CD4-positive, CD25-positive, alpha-beta regulatory T cell (primary cell): Measurements from ENCODE around the gene UBTFL1. TPM values are rescaled to one million over a fixed set of nuclear protein-coding genes. Genes with fewer than 3 reads are reported as not detected.

Experiments used
- ATAC-seq, 2 donors: fragments of 150-1000 bp; cut with Tn5 transposase; one replicate each; pipeline ENCODE4 v1.10.0; 2021; ENCODE audit warnings: low read depth in 2 of 2, moderate number of reproducible peaks in 2 of 2, moderate library complexity in 1 of 2
- DNase-seq, 3 donors: peaks; one replicate each; pipeline versions ENCODE4 v3.0.0 to v3.0.0-alpha.2; 2012 to 2022; ENCODE audit warnings: mixed read lengths in 1 of 3
- H3K27ac ChIP-seq: one replicate; pipeline ENCODE4 v1.7.0; 2013; ENCODE audit warnings: mild to moderate bottlenecking, low read length; ENCODE audit not compliant: insufficient read depth, poor library complexity, severe bottlenecking
- H3K27me3 ChIP-seq: one replicate; pipeline ENCODE4 v1.7.0; 2013; ENCODE audit warnings: low read length; ENCODE audit not compliant: control insufficient read depth, insufficient read depth
- H3K36me3 ChIP-seq: one replicate; pipeline ENCODE4 v1.7.0; 2013; ENCODE audit warnings: mild to moderate bottlenecking, low read length, moderate library complexity; ENCODE audit not compliant: control insufficient read depth, insufficient read depth
- H3K4me1 ChIP-seq: 2 replicates; pipeline ENCODE4 v1.7.0; 2013; ENCODE audit warnings: mild to moderate bottlenecking, low read length; ENCODE audit not compliant: insufficient read depth, control insufficient read depth, poor library complexity, severe bottlenecking
- H3K4me3 ChIP-seq: one replicate; pipeline ENCODE4 v1.7.0; 2013; ENCODE audit warnings: low read depth, mild to moderate bottlenecking, low read length, moderate library complexity
- H3K9me3 ChIP-seq, 2 experiments: 1 replicate in 1 of 2; 2 replicates in 1 of 2; pipeline ENCODE4 v1.7.0; 2013; ENCODE audit warnings: low read length in 2 of 2, mild to moderate bottlenecking in 1 of 2, moderate library complexity in 1 of 2; ENCODE audit not compliant: control insufficient read depth in 2 of 2
- H3K27ac Mint-ChIP-seq, 3 donors: one replicate each; pipeline ENCODE4 v1.8.0; 2020 to 2022; ENCODE audit warnings: mild to moderate bottlenecking in 3 of 3, mixed read lengths in 3 of 3, moderate library complexity in 2 of 3
- H3K27me3 Mint-ChIP-seq: one replicate; pipeline ENCODE4 v1.8.0; 2022; ENCODE audit warnings: mild to moderate bottlenecking, mixed read lengths
- H3K36me3 Mint-ChIP-seq: one replicate; pipeline ENCODE4 v1.8.0; 2020; ENCODE audit warnings: mixed read lengths
- H3K4me1 Mint-ChIP-seq, 4 donors: one replicate each; pipeline ENCODE4 v1.8.0; 2020 to 2022; ENCODE audit warnings: mixed read lengths in 4 of 4, mild to moderate bottlenecking in 1 of 4
- H3K4me3 Mint-ChIP-seq, 4 donors: one replicate each; pipeline ENCODE4 v1.8.0; 2020 to 2022; ENCODE audit warnings: mild to moderate bottlenecking in 4 of 4, mixed read lengths in 4 of 4, moderate library complexity in 3 of 4
- H3K9me3 Mint-ChIP-seq, 7 donors: one replicate each; pipeline ENCODE4 v1.8.0; 2020 to 2022; ENCODE audit warnings: mixed read lengths in 7 of 7, mild to moderate bottlenecking in 3 of 7, moderate library complexity in 2 of 7
- polyA plus RNA-seq, 4 donors: library from polyadenylated mRNA; unstranded; fragments of 300-500 nt; fragmentation: Illumina TruSeq; gene quantifications; one replicate each; pipeline ENCODE4 v1.2.3, GENCODE V29; 2021
- total RNA-seq: library from RNA; stranded (reverse); gene quantifications from one replicate; pipeline ENCODE4 v1.2.3, GENCODE V29; 2022

The UBTFL1 gene
- total and polyA plus RNA-seq, 5 donors from 2014 or later = not detected

- Histone ChIP-seq H3K4me1 (no peaks in the 10 kb centered on the region), H3K36me3 (no peaks in the 10 kb centered on the region), H3K9me3 (no peaks in the 10 kb centered on the region), H3K4me3 (no peak overlapping the region), H3K27ac (no peak overlapping the region), H3K27me3 (no peaks in the 10 kb centered on the region)
- H3K27ac Mint-ChIP-seq = no peak overlapping the region
- H3K4me3 Mint-ChIP-seq = no peak overlapping the region
- no peaks in the 10 kb centered on the region for H3K27me3 Mint-ChIP-seq
- H3K36me3 Mint-ChIP-seq = no peaks in the 10 kb centered on the region
- peaks cover 0 to 1% (median 0%) of the 10 kb centered on the region in 7 donors for H3K9me3 Mint-ChIP-seq
- no peak for DNase-seq
- H3K4me1 Mint-ChIP-seq = no peaks in the 10 kb centered on the region
- ATAC-seq = no peak
These were observed 27.8 kb downstream of the UBTFL1 start for GRCh38 chr11:90113541-90113940.

- Histone ChIP-seq H3K9me3 (no peaks in the 10 kb centered on the region), H3K27me3 (no peaks in the 10 kb centered on the region), H3K4me3 (no peak overlapping the region), H3K36me3 (no peaks in the 10 kb centered on the region), H3K27ac (no peak overlapping the region), H3K4me1 (no peaks in the 10 kb centered on the region)
- no peaks in the 10 kb centered on the region for H3K9me3 Mint-ChIP-seq
- H3K27ac Mint-ChIP-seq = no peak overlapping the region
- DNase-seq = no peak
- no peak for ATAC-seq
- H3K4me1 Mint-ChIP-seq = no peaks in the 10 kb centered on the region
- H3K4me3 Mint-ChIP-seq = no peak overlapping the region
- no peaks in the 10 kb centered on the region for H3K36me3 Mint-ChIP-seq
- no peaks in the 10 kb centered on the region for H3K27me3 Mint-ChIP-seq
These were observed 34.4 kb downstream of the UBTFL1 start for GRCh38 chr11:90120191-90120590.

- Mint-ChIP-seq H3K4me3 (no peak overlapping the region), H3K27me3 (peaks cover 4% of the 10 kb centered on the region), H3K27ac (no peak overlapping the region), H3K4me1 (no peaks in the 10 kb centered on the region), H3K36me3 (no peaks in the 10 kb centered on the region), H3K9me3 (no peaks in the 10 kb centered on the region)
- no peaks in the 10 kb centered on the region for H3K27me3 ChIP-seq
- H3K27ac ChIP-seq = no peak overlapping the region
- no peaks in the 10 kb centered on the region for H3K36me3 ChIP-seq
- DNase-seq = no peak
- no peak overlapping the region for H3K4me3 ChIP-seq
- no peak for ATAC-seq
- H3K9me3 ChIP-seq = no peaks in the 10 kb centered on the region
- H3K4me1 ChIP-seq = no peaks in the 10 kb centered on the region
These were observed 38.6 kb downstream of the UBTFL1 start for GRCh38 chr11:90124371-90124770.

GRCh38 chr11:90124946-90125345 is 39.2 kb downstream of the UBTFL1 start:
- Histone ChIP-seq H3K27ac (no peak overlapping the region), H3K4me3 (no peak overlapping the region), H3K27me3 (no peaks in the 10 kb centered on the region), H3K9me3 (no peaks in the 10 kb centered on the region), H3K4me1 (no peaks in the 10 kb centered on the region), H3K36me3 (no peaks in the 10 kb centered on the region)
- DNase-seq (no peak), ATAC-seq (no peak)
- Mint-ChIP-seq H3K27me3 (peaks cover 4% of the 10 kb centered on the region), H3K4me3 (no peak overlapping the region), H3K36me3 (no peaks in the 10 kb centered on the region), H3K4me1 (no peaks in the 10 kb centered on the region), H3K9me3 (no peaks in the 10 kb centered on the region), H3K27ac (no peak overlapping the region)

- no peak for ATAC-seq
- Mint-ChIP-seq H3K4me3 (no peak overlapping the region), H3K9me3 (peaks cover 0 to 10% (median 2%) of the 10 kb centered on the region in 7 donors), H3K27ac (no peak overlapping the region), H3K4me1 (peaks cover 0 to 14% (median 5%) of the 10 kb centered on the region in 4 donors), H3K36me3 (no peaks in the 10 kb centered on the region), H3K27me3 (peaks cover 30% of the 10 kb centered on the region)
- Histone ChIP-seq H3K27me3 (peaks cover 19% of the 10 kb centered on the region), H3K4me3 (no peak overlapping the region), H3K4me1 (peaks cover 6% of the 10 kb centered on the region), H3K36me3 (no peaks in the 10 kb centered on the region), H3K27ac (no peak overlapping the region), H3K9me3 (no peaks in the 10 kb centered on the region)
- no peak for DNase-seq
These were observed 48.1 kb downstream of the UBTFL1 start for GRCh38 chr11:90133560-90134477.

GRCh38 chr11:90134478-90135003 is 48.8 kb downstream of the UBTFL1 start, which contains the start of gene NAALAD2:
Gene NAALAD2 (plus strand): TSS chr11:90134663. CDS start chr11:90134759, 96 bp downstream.
- H3K4me1 ChIP-seq = peaks cover 6% of the 10 kb centered on the region

GRCh38 chr11:90135016-90135415 is 49.3 kb downstream of the UBTFL1 start:
- Mint-ChIP-seq H3K4me3 (peak overlapping the region in 2 of 4 donors; percentile 34 to 56), H3K27ac (no peak overlapping the region), H3K4me1 (peaks cover 0 to 14% (median 5%) of the 10 kb centered on the region in 4 donors), H3K36me3 (no peaks in the 10 kb centered on the region), H3K9me3 (peaks cover 0 to 13% (median 2%) of the 10 kb centered on the region in 7 donors), H3K27me3 (peaks cover 30% of the 10 kb centered on the region)
- Histone ChIP-seq H3K9me3 (no peaks in the 10 kb centered on the region), H3K27ac (no peak overlapping the region), H3K36me3 (no peaks in the 10 kb centered on the region), H3K4me3 (no peak overlapping the region), H3K4me1 (peaks cover 6% of the 10 kb centered on the region), H3K27me3 (peaks cover 19% of the 10 kb centered on the region)
- no peak for DNase-seq
- no peak for ATAC-seq

More at GRCh38 chr11:90134478-90135003, 48.8 kb downstream of the UBTFL1 start, which contains the start of gene NAALAD2:
- Histone ChIP-seq H3K36me3 (no peaks in the 10 kb centered on the region), H3K27me3 (peaks cover 19% of the 10 kb centered on the region), H3K4me3 (no peak within 1 kb of the TSS), H3K9me3 (no peaks in the 10 kb centered on the region), H3K27ac (no peak within 1 kb of the TSS)
- H3K9me3 Mint-ChIP-seq = peaks cover 0 to 13% (median 2%) of the 10 kb centered on the region in 7 donors
- H3K27ac Mint-ChIP-seq = no peak within 1 kb of the TSS
- H3K4me1 Mint-ChIP-seq = peaks cover 0 to 14% (median 5%) of the 10 kb centered on the region in 4 donors
- no peak for DNase-seq
- no peak for ATAC-seq
- H3K36me3 Mint-ChIP-seq = no peaks in the 10 kb centered on the region
- H3K27me3 Mint-ChIP-seq = peaks cover 30% of the 10 kb centered on the region
- H3K4me3 Mint-ChIP-seq = peak within 1 kb of the TSS in 2 of 4 donors; percentile 34 to 56
